ENCODE measurements around the gene PCDHB5.
"Not testable (repeated sequence)": the region's sequence is repeated elsewhere in the genome, so short reads cannot be mapped to it uniquely, and the experiment has no call there.

The PCDHB5 gene

DNA sequence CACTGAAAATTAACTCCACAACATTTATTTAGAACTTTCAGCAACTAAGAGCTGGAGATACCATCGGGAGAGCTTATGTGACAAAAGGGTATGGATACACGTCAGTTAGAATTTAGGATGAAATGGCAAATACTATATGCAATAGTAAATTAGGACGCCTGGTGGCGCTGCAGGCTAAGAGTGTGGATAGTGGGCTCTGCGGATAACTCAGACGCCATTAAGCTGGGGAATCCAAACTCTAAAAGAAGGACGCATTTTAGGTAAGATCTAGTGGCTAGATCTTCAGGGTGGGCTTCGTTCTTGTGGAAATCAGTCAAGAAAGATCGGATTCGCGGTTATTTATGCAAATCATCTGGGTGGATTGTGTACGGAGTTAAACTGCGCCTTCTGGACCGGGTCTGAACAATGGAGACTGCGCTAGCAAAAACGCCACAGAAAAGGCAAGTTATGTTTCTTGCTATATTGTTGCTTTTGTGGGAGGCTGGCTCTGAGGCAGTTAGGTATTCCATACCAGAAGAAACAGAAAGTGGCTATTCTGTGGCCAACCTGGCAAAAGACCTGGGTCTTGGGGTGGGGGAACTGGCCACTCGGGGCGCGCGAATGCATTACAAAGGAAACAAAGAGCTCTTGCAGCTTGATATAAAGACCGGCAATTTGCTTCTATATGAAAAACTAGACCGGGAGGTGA lies at the start of gene PCDHB5:
PCDHB5 (plus strand) TSS at position 177 of the 688 bp plus-strand sequence; CDS start at position 406, 229 bp downstream.
- peak; percentile 13 for DNase-seq

DNA sequence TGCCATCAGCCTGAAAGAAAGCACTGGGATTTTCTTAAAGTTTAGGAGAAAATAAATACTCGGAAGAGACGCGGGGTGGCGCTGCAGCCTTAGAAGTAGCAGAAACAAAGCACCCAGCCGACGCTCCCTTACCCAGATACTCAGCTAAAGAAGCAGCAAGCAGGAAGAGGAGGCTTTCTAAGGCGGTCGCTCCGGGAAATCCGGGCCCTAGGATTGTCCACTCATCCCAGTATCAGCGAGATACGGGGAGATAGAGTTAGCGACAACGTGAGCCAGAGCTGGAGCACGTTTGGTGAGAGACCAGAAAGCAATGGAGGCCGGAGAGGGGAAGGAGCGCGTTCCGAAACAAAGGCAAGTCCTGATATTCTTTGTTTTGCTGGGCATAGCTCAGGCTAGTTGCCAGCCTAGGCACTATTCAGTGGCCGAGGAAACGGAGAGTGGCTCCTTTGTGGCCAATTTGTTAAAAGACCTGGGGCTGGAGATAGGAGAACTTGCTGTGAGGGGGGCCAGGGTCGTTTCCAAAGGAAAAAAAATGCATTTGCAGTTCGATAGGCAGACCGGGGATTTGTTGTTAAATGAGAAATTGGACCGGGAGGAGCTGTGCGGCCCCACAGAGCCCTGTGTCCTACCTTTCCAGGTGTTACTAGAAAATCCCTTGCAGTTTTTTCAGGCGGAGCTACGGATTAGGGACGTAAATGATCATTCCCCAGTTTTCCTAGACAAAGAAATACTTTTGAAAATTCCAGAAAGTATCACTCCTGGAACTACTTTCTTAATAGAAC lies 40.3 kb upstream of the PCDHB5 start, which contains the start of gene PCDHB2:
PCDHB2 (plus strand) TSS at position 135 of the 782 bp plus-strand sequence; CDS start at position 311, 176 bp downstream.
- DNase-seq: no peak

DNA sequence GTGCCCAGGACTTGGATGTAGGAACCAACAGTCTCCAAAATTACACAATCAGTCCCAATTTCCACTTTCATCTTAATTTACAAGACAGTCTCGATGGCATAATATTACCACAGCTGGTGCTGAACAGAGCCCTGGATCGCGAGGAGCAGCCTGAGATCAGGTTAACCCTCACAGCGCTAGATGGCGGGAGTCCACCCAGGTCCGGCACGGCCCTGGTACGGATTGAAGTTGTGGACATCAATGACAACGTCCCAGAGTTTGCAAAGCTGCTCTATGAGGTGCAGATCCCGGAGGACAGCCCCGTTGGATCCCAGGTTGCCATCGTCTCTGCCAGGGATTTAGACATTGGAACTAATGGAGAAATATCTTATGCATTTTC lies 39.8 kb upstream of the PCDHB5 start:
- DNase-seq: no peak

DNA sequence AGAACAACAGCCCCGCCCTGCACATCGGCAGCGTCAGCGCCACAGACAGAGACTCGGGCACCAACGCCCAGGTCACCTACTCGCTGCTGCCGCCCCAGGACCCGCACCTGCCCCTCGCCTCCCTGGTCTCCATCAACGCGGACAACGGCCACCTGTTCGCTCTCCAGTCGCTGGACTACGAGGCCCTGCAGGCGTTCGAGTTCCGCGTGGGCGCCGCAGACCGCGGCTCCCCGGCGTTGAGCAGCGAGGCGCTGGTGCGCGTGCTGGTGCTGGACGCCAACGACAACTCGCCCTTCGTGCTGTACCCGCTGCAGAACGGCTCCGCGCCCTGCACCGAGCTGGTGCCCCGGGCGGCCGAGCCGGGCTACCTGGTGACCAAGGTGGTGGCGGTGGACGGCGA lies 38.8 kb upstream of the PCDHB5 start:
- DNase-seq: not testable (repeated sequence)

DNA sequence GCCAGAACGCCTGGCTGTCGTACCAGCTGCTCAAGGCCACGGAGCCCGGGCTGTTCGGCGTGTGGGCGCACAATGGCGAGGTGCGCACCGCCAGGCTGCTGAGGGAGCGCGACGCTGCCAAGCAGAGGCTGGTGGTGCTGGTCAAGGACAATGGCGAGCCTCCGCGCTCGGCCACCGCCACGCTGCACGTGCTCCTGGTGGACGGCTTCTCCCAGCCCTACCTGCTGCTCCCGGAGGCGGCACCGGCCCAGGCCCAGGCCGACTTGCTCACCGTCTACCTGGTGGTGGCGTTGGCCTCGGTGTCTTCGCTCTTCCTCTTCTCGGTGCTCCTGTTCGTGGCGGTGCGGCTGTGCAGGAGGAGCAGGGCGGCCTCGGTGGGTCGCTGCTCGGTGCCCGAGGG lies 38.4 kb upstream of the PCDHB5 start:
- DNase-seq: not testable (repeated sequence)

DNA sequence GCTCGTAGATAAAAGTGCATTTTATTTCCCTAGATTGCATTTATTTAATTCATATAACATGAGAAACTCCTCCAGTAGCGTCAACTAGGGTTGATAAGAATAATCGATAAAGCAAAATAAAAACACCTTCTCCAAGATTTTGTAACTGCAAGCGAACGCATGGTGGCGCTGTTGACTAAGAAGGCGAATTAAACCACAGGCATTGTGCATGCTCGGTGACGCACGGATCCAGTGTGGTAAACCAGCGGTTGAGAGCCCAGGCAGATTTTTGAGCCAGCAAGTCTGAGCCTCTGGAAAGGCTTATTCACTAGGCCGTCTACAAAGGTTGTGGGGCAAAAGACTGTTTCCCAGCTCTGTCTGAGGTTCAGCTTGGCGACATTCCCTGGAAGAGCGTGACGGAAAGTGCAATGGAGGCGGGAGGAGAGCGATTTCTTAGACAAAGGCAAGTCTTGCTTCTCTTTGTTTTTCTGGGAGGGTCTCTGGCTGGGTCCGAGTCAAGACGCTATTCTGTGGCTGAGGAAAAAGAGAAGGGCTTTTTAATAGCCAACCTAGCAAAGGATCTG lies 34.7 kb upstream of the PCDHB5 start, which contains the start of gene PCDHB3:
PCDHB3 (plus strand) TSS at position 231 of the 563 bp plus-strand sequence; CDS start at position 408, 177 bp downstream.
- DNase-seq: peak; percentile 21

DNA sequence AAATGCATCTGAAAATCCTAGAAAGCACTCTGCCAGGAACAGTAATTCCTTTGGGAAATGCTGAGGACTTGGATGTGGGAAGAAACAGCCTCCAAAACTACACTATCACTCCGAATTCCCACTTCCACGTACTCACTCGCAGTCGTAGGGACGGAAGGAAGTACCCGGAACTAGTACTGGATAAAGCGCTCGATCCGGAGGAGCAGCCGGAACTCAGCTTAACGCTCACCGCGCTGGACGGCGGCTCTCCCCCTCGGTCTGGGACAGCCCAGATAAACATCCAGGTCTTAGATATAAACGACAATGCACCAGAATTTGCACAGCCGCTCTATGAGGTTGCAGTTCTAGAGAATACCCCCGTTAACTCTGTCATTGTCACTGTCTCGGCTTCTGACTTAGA lies 33.9 kb upstream of the PCDHB5 start:
- no peak for DNase-seq

DNA sequence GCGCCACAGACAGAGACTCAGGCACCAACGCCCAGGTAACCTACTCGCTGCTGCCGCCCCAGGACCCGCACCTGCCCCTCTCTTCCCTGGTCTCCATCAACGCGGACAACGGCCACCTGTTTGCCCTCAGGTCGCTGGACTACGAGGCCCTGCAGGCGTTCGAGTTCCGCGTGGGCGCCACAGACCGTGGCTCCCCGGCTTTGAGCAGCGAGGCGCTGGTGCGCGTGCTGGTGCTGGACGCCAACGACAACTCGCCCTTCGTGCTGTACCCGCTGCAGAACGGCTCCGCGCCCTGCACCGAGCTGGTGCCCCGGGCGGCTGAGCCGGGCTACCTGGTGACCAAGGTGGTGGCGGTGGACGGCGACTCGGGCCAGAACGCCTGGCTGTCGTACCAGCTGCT lies 32.9 kb upstream of the PCDHB5 start:
- not testable (repeated sequence) for DNase-seq

DNA sequence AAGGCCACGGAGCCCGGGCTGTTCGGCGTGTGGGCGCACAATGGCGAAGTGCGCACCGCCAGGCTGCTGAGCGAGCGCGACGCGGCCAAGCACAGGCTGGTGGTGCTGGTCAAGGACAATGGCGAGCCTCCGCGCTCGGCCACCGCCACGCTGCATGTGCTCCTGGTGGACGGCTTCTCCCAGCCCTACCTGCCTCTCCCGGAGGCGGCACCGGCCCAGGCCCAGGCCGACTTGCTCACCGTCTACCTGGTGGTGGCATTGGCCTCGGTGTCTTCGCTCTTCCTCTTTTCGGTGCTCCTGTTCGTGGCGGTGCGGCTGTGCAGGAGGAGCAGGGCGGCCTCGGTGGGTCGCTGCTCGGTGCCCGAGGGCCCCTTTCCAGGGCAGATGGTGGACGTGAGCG lies 32.5 kb upstream of the PCDHB5 start:
- DNase-seq: not testable (repeated sequence)

DNA sequence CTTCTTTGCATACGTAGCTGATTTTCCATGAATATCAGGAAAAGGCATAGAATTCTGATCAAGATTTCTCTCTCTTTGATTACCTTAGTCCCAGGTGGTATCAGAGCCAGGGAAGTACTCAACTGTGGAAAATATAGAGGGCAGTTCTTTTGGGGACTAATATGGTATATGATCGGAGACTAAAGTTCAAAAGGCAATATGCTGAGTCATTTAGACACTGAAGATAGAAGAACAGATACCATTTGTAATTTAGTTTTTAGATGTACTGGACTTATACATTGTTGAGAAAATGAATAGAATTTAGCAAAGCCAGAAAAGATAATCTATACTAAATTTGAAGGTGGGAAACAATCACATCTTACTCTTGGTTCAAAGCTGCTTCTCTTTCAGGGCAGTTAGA lies 29.7 kb upstream of the PCDHB5 start:
- no peak for DNase-seq

DNA sequence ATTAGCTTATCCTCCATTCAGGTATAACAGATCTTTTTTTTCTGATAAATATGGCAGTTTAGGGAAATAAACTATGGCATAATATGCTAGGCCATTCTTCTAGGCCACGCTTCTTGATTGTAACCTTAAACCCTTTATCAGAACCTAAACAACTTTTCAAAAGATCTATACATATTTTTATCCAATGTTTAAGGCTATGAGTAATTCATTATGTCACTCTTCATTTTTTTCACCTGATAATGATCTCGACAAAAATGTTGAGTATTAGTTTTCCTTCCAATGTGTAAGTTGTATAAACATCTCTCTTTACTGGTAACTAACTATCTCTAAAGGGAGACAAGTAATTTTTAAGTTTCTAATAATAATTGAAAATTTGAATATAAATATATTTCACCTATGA lies 15.8 kb upstream of the PCDHB5 start:
- DNase-seq: no peak

DNA sequence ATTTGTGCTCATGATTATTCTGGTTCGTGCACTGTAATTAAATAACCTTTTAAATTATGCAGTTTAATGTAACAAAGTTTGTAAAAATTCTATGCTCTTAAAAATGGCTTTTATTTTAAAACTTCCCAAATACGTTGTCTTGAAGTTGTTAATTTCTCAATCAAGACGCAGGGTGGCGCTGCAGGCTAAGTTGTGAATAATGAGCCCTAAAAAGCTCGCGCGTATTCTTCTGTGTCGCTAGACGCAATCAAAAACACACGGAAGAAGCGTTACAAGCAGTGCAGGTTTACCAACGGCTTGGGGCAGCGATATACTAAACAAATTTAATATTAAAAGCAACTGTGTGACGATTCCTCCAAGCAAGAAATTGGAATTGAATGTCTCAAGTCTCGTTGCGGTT lies 13.4 kb upstream of the PCDHB5 start, which contains the start of gene PCDHB4:
PCDHB4 (plus strand) TSS at position 256 of the 400 bp plus-strand sequence. CDS start 181 bp downstream, outside the sequence.
- DNase-seq: no peak

DNA sequence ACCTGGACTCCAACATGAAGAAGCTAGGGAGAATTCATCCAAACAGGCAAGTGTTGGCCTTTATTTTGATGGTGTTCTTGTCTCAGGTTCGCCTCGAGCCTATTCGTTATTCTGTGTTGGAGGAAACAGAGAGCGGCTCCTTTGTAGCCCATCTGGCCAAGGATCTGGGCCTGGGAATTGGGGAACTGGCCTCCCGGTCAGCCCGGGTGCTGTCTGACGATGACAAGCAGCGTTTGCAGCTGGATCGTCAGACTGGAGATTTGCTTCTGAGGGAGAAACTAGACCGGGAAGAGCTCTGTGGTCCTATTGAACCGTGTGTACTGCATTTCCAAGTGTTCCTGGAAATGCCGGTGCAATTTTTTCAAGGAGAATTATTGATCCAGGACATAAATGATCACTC lies 13.0 kb upstream of the PCDHB5 start:
- DNase-seq: no peak

DNA sequence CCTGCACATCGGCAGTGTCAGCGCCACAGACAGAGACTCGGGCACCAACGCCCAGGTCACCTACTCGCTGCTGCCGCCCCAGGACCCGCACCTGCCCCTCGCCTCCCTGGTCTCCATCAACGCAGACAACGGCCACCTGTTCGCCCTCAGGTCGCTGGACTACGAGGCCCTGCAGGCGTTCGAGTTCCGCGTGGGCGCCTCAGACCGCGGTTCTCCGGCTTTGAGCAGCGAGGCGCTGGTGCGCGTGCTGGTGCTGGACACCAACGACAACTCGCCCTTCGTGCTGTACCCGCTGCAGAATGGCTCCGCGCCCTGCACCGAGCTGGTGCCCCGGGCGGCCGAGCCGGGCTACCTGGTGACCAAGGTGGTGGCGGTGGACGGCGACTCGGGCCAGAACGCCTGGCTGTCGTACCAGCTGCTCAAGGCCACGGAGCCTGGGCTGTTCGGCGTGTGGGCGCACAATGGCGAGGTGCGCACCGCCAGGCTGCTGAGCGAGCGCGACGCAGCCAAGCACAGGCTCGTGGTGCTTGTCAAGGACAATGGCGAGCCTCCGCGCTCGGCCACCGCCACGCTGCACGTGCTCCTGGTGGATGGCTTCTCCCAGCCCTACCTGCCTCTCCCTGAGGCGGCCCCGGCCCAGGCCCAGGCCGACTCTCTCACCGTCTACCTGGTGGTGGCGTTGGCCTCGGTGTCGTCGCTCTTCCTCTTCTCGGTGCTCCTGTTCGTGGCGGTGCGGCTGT lies 11.4 kb upstream of the PCDHB5 start:
- DNase-seq: not testable (repeated sequence)

DNA sequence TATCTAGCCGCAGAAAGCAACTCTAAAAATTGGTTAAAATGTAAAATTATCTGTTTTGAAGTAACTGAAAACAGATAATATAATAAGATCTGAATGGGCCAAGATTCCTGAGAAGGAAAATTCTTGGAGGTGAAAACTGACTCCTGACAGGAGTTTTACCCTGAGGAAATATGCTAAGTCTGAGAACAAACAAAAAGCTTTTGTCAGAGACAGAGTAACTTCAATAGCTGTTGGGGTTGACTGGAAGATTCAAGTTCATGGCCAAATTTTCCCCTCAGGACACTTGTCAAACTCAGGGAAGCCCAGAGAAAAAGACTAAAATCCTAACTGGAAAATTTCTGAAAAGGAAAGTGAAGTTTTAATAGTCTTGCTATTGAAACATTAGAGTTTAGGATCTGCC lies 7.7 kb upstream of the PCDHB5 start:
- no peak for DNase-seq

DNA sequence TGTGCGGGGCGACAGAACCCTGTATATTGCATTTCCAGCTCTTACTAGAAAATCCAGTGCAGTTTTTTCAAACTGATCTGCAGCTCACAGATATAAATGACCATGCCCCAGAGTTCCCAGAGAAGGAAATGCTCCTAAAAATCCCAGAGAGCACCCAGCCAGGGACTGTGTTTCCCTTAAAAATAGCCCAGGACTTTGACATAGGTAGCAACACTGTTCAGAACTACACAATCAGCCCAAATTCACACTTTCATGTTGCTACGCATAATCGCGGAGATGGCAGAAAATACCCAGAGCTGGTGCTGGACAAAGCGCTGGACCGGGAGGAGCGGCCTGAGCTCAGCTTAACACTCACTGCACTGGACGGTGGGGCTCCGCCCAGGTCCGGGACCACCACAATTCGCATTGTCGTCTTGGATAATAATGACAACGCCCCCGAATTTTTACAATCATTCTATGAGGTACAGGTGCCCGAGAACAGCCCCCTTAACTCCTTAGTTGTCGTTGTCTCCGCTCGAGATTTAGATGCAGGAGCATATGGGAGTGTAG lies 786 bp downstream of the PCDHB5 start:
- DNase-seq: no peak

DNA sequence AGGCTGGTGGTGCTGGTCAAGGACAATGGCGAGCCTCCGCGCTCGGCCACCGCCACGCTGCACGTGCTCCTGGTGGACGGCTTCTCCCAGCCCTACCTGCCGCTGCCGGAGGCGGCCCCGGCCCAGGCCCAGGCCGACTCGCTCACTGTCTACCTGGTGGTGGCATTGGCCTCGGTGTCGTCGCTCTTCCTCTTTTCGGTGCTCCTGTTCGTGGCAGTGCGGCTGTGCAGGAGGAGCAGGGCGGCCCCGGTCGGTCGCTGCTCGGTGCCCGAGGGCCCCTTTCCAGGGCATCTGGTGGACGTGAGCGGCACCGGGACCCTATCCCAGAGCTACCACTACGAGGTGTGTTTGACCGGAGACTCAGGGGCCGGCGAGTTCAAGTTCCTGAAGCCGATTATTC lies 2.3 kb downstream of the PCDHB5 start:
- not testable (repeated sequence) for DNase-seq

DNA sequence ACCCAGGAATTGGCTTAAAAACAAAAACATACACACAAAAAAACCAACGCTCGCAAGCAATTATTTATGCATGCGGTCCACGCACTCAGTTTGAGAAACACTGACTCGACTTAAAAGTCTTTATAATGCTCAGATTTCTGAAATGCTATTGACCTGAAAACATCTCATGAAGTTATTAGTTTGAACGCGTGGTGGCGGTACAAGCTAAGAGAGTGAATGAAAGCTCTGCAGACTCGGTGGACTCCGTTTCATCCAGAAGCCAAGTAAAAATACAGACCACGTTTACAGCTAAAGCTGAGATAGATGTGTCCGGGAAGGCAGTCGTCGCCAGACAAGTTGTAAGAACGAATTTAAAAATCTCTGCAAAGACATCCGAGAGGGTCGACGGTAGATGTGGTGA lies 14.8 kb downstream of the PCDHB5 start, which contains the start of gene PCDHB6:
PCDHB6 (plus strand) TSS at position 246 of the 400 bp plus-strand sequence. CDS start 201 bp downstream, outside the sequence.
- DNase-seq: no peak

DNA sequence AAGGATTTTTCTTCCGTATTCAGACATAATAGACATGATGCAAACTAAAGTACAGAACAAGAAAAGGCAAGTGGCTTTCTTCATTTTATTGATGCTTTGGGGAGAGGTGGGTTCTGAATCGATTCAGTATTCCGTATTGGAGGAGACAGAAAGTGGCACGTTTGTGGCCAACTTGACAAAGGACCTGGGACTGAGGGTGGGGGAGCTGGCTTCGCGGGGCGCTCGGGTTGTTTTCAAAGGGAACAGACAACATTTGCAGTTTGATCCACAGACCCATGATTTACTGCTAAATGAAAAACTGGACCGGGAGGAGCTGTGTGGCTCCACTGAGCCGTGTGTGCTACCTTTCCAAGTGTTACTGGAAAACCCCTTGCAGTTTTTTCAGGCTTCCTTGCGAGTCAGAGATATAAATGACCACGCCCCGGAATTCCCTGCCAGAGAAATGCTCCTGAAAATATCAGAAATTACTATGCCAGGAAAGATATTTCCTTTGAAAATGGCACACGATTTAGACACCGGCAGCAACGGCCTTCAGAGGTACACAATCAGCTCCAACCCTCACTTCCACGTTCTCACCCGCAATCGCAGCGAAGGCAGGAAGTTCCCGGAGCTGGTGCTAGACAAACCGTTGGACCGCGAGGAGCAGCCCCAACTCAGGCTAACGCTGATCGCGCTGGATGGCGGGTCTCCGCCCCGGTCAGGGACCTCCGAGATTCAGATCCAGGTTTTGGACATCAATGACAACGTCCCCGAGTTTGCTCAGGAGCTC lies 15.4 kb downstream of the PCDHB5 start:
- DNase-seq: no peak

DNA sequence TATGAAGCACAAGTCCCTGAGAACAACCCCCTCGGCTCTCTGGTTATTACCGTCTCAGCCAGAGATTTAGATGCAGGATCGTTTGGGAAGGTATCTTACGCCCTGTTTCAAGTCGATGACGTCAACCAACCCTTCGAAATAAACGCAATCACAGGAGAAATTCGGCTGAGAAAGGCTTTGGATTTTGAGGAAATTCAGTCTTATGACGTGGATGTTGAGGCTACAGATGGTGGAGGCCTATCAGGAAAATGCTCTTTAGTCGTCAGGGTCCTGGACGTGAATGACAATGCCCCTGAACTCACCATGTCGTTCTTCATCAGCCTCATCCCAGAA lies 16.0 kb downstream of the PCDHB5 start:
- no peak for DNase-seq

DNA sequence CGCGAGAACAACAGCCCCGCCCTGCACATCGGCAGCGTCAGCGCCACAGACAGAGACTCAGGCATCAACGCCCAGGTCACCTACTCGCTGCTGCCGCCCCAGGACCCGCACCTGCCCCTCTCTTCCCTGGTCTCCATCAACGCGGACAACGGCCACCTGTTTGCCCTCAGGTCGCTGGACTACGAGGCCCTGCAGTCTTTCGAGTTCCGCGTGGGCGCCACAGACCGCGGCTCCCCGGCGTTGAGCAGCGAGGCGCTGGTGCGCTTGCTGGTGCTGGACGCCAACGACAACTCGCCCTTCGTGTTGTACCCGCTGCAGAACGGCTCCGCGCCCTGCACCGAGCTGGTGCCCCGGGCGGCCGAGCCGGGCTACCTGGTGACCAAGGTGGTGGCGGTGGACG lies 16.6 kb downstream of the PCDHB5 start:
- not testable (repeated sequence) for DNase-seq

DNA sequence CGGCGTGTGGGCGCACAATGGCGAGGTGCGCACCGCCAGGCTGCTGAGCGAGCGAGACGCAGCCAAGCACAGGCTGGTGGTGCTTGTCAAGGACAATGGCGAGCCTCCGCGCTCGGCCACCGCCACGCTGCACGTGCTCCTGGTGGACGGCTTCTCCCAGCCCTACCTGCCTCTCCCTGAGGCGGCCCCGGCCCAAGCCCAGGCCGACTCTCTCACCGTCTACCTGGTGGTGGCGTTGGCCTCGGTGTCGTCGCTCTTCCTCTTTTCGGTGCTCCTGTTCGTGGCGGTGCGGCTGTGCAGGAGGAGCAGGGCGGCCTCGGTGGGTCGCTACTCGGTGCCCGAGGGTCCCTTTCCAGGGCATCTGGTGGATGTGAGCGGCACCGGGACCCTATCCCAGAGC lies 17.1 kb downstream of the PCDHB5 start:
- not testable (repeated sequence) for DNase-seq
